Activated naive CD4-positive, alpha-beta T cell (primary cell): Measurements from ENCODE around the gene NCS1.

ENCODE experiments used
- DNase-seq, 4 experiments: peaks; one replicate each; lab custom pipeline; 2025; lab: John Stamatoyannopoulos, UW

Gene NCS1

DNA sequence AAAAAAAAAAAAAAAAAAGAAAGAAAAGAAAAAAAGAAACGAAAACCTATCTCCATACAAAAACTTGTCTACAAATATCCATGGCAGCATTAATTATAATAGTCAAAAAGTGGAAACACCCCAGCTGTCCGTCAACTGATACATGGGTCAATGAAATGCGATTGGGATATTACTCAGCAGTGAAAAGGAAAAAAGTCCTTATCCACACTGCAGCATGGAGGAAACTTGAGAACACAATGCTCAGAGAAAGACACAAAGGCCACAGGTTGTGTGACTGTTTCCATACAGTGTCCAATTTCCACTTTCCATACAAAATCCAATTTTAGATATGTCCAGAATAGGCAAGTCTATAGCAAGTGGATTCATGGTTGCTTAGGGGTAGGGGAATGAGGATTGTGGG is 24.3 kb upstream of the NCS1 start:
- no peak for DNase-seq

DNA sequence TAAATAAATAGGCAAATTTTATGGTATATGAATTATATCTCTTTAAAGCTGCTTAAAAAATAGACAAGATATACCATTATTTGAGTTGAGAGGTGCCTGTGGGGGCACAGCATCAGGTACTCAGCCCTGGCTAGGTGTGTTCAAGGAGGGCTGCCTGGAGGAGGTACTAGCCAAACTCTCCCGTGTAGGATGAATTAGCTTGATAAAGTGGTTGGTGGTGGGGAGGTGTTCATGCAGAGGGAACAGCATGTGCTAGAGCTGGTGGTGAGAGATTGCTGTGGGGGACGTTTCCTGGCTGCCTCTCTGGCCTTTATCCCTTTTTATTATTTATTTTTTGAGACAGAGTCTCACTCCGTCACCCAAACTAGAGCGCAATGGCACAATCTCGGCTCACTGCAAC is 23.2 kb upstream of the NCS1 start:
- DNase-seq = no peak

DNA sequence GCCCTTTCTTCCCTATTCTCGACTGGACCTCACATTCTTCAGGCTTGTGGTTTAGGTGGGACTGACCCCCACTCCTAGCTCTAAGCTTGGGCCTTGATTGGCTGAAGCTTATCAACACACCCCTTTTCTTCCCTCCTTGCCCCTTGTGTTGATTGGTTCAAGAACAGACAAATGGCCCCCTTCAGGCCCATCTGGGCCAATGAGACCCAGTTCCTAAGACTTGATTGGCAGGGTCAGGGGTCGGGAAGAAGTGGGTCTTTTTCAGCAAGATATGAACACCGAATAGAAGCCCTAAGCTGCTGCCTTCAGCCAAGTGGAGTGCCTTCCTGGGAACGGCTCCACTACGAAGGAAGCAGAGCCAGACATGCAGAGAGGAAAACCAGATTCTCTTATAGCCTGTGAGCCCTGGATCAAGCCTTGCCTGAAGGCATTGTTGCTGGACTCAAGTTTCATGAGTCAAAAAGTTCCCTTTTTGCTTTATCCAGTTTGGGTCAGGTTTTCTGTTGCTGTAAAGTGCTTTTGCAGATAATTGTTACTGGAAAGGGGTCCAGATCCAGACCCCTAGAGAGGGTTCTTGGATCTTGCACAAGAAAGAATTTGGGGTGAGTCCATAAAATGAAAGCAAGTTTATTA is 22.4 kb upstream of the NCS1 start:
- no peak for DNase-seq

DNA sequence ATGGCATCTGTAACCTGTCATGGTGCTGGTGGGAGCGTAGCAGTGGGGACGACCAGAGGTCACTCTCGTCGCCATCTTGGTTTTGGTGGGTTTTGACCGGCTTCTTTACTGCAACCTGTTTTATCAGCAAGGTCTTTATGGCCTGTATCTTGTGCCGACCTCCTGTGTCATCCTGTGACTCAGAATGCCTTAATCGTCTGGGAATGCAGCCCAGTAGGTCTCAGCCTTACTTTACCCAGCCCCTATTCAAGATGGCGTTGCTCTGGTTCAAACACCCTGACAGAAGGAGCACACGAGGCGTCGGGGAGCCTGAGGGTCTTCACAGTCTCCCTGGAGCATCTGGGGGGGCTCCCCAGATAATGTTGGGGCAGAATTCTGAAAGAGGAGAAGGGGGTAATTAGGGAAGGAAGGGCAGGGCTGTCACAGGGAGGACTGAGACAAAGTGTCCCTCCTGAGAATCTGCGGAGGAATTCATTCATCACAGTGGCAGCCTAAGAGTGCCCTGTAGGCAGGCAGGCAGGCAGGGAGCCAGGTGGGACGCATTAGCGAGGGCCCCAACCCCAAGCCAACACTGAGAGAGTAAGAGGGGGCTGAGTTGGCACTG is 21.3 kb upstream of the NCS1 start:
- DNase-seq = no peak

DNA sequence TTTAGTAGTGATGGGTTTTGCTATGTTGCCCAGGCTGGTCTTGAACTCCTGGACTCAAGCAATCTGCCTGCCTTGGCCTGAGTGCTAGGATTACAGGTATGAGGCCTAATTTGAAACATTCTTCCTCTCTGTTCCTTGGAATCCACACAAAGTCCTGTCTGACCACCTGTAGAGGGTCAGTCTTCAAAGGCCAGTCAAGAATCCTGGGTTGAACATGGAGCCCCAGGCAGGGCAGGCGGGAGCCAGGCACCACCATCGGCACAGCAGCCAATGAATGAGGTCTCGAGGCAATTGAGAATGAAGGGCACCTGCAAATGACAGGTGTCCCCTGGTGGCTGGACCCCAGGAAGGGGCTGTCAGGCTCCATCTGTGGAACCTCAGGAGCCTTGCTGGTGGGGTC is 17.4 kb upstream of the NCS1 start:
- no peak for DNase-seq

DNA sequence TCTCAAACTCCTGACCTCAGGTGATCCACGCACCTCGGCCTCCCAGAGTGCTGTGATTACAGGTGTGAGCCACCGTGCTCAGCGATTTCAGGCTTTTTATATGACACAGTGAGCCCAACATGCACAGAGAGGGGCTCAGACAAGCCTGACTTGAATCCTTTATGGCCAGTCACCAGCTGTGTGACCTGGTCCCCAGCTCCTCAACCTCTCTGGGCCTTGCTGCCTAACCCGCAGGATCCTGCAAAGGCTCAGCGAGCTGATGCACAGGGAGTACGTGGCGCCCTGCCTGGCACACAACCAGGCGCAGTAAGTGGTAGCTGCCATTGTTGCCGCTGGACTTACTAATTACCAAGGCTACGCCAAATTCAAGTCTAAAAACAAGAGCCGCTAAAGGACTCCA is 16.6 kb upstream of the NCS1 start:
- DNase-seq = no peak

DNA sequence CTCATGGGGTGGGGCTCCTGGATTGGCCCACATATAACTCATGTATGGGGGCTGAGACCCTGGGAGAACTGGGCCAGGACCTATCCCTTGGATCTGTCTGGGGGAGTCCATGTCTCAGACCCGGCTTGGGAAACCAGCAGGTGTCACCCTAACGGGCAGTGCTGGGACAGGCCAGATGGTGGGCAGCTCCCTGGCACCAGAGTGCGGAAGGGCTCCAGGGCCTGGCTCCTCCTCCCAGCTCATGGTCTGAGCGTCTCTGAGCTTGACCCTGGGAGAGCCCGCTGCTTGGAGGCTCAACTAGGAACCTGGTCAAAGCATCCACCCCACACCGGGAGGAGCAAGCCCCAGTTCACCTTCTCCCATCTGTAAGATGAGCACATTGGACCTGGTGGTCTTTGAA is 15.5 kb upstream of the NCS1 start:
- DNase-seq = no peak

DNA sequence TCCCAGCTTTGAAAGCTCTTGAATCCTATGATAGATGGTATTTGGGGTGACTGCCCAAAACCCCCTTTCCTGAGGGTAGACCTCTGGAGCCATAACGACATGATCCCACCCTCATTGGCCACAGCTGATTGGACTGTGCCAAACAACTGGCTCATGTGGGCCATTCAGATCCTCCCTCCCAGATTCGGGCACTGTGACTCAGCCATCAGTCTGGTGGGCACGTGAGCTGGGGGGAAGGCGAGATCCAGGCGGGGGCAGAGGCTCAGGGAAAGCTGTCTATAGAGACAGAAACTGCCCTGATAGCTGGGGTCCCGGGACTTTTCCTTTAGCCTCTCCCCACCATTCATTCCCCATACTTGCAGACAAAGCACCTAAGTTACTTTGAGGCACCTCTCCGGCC is 15.1 kb upstream of the NCS1 start:
- no peak for DNase-seq

DNA sequence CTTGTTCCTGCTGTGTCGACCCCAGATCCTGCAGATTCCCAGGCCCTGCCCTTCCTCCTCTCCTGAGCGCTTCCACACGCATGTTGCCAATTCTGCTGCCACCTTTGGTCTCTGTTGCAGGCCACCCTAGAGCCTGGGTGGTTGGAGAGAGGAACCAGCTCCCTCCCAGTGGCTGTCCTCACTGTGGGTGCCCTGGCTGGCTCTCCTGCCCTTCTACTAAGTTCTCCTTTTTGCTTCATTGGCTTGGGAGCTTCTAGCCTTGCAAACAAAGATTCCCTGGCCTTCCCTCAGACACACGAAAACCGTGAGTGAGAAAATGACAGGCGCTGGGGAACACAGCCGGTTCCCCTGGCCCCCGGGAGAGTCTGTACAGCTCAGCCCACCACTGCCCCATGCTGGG is 14.2 kb upstream of the NCS1 start:
- no peak for DNase-seq

DNA sequence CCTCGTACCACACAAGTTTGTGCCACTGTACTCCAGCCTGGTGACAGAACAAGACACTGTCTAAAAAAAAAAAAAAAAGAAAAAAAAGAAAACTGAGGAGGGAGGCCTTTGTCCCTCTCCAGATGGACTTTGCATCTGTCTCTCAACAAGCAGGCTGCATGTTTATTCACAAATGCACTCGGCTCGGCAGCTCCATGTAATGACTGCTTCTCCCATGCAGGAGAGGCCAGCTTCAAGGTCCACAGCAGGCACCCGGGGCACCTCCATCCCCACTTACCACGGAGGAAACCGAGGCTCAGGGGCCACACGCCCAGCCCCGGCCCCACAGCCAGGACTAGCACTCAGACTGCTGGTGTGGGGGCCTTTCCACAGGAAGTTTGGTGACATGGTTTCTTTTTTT is 13.1 kb upstream of the NCS1 start:
- no peak for DNase-seq

DNA sequence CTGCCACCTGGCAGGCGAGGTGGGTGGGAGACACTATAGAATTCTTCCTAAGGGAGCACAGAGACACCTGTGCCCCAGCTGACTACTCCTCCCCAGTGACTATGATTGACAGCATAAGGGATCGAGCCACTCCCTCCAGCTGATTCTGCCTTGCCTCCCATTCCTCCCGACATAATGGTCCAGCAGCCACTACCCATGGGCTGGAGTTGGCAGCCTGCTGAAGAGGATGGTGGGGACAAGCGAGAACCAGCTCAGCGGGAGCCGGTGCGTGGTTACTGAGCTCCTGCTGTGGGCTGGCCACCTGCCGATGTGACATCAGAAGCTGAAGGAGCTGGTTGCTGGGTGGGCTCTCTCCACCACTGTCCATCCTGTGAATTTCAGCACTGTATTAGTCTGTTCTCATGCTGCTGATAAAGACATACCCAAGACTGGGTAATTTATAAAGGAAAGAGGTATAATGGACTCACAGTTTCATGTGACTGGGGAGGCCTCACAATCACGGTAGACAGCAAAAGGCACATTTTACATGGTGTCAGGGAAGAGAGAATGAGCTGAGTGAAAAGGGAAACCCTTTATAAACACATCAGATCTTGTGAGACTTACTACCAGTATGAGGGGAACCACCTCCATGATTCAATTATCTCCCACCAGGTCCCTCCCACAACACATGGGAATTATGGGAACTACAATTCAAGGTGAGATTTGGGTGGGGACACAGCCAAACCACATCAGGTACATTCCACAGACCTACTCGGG is 12.1 kb upstream of the NCS1 start:
- no peak for DNase-seq

DNA sequence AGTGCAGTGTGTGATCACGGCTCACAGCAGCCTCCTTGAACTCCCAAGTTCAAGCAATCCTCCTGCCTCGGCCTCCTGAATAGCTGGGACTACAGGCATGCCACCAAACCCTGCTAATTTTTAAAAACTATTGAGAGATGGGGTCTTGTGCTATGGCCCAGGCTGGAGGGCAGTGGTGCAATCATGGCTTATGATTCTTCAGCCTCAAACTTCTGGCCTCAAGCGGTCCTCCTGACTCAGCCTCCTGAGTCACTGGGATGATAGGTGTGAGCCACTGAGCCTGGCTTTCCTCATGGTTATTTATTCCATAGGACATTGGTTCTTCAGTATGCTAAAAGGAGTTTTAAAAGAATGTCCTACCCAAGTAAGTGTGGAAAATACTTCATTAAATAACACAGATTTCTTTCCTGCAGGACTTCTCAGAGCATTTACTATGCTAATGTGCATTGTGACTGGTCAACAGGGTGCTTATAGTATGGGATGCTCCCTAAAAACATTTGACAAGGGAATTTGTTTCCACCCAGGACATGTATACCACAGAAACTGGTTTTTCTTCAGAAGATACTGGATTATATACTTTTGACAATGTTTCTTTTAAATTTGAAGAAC is 11.2 kb upstream of the NCS1 start:
- DNase-seq = no peak

DNA sequence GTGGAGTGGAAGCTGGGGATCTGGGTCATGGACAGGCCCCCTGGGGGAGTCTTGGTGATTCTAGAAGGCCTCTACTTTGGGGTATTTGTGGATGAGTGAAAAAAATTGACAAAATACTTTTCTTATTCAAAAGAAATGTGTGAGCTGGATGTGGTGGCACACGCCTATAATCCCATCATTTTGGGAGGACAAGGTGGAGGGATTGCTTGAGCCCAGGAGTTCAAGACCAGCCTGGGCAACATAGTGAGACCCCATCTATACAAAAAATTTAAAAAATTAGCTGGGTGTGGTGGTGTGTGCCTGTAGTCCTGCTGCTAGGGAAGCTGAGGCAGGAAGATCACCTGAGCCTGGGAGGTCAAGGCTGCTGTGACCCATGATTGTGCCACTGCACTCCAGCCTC is 6.6 kb upstream of the NCS1 start:
- no peak for DNase-seq

DNA sequence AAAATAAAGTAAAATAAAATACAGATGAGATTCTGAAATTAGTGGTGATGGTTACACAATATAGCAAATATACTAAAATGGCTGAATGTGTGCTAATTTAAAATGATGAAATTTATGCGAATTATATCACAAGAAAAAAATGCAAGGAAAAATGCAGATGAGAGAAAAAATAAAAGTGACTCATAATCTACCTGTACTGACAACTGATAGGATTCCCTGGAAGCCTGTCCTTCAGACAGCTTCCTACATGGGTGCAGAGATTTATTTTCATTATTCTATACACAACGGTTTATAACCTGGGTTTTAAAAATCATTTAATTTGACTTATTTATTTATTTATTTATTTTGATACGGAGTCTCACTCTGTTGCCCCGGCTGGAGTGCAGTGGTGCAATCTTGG is 5.8 kb upstream of the NCS1 start:
- no peak for DNase-seq

DNA sequence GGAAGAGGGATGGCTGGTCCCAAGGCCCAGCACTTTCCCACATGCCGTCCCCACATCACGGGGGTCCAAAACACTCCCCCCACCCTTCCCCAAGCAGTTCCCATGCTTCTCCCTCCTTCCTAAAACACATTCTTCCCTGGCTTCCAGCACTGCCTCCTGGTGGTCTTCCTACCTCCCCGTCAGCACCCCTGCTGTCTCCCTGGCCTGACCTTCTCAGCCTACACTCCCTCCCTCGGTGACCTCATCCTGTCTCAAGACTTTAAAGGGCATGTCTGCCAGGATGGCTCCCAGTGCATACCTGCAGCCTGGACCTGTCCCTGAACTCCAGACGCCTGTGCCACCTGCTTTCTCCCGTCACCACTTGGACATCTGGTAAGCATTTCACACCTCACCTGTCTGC is 4.3 kb upstream of the NCS1 start:
- DNase-seq = no peak

DNA sequence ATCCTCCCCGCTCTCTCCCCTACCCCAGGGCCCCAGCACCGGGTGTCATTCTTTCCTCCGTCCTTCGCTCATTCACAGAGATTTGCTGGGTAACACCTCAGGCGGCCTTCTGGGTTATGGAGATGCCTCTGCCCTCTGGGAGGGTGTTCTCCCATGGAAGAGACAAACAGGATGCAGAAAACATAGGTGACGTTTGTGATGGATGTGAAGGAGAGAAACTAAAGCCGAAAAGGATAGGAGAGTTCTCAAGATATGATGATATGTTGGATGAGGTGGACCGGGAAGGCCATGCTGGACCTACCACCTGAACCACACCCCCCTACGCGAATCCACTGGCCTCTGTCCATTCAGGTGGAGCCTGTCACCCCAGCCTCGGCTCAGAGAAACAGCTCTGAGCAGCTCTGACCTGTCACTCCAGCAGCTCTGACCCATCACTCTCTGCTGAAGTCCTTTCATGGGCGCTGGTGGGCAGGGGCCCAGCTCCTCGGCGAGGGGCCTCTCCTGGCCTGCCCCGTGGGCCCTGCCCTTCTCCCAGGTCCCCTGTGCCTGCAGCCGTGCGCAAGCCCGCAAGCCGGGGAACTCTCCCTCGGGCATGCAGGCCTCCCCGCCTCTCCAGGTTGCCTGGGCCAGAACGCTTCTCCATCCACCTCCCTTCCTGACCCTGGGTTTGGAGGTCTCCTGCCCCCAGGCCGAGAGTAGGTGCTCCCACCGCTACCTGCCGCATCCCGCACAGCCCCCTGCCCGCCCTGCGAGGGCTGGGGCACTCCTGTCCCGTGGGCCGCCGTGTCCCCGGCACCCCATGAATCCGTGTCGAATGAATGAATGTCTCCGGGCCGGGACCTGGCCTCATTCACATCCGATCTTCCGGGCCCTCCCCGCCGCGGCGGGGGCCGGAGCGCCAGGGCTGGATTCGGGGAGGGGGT is 717 bp upstream of the NCS1 start:
- DNase-seq = no peak

DNA sequence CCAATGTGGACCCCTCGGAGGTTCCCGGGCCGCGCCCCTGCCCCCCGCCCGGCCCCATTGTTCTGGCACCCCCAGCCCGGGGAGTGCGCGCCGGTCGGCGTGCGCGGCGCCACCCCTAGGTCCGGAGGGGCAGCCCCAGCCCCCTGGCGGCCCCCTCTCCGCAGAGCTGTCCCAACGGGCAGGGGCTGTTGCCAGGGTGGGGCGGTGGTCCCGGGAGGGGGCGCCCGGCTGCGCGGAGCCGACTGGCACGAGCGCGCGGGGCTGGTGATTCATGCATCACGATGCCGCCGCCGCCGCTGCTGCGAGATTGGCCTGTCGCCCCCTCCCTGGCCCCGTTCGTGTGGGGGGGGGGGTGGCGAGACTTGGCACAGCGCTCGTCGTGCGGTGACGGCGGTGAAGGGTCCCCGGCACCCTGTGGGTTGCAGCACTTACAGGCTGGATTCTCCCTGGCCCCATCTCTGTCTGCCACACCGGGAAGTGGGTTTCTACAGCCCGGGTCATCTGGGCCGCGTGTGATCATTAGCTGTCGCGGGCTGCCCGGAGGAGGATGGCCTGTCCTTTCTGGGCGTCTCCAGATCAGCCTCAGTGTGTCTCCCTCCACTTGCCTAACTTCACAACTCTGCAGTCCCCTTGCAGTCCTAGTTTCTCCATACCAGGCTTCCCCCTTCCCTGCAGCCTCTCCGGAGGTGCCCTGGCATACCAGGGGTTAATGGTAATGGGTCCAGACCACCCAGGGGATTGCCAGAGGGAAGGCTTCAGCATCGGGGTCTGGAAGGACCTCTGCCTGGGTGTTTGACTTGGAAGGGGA is 858 bp downstream of the NCS1 start:
- DNase-seq = peak in 1 of 4 experiments; percentile 36

DNA sequence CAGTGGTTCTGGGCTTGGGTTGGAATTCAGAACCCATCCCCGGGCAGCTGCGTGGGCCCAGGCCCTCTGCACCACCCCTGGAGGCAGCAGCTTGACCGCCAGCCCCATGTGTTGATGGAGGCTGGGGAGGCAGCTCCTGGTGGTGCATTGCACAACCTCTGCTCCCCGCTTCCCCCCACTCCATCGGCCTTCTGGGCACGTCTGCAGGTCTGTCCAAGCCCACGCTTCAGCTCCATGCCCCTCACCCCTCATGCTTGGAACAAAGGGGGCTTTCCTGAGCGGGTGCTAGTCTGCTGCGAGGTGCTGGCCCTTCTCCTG is 1.4 kb downstream of the NCS1 start:
- no peak for DNase-seq

DNA sequence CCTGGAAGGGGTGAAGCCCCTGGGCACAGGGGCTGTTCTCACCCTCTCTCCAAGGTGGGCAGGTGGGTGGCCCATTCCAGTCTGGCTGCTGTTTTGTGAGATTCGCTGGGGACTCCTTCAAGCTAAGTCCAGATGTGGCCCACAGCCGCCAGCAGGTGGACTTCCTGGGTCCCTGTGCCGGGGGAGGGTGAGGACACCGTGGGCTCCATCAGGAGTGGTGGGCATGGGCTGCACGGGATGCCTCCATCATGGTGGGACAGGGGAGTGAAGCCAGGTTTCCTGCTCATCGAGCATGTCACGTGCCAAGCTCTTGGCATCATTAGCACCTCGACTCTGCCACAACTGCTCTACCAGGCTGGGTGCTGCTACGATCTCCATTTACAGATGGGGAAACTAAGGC is 1.8 kb downstream of the NCS1 start:
- no peak for DNase-seq

DNA sequence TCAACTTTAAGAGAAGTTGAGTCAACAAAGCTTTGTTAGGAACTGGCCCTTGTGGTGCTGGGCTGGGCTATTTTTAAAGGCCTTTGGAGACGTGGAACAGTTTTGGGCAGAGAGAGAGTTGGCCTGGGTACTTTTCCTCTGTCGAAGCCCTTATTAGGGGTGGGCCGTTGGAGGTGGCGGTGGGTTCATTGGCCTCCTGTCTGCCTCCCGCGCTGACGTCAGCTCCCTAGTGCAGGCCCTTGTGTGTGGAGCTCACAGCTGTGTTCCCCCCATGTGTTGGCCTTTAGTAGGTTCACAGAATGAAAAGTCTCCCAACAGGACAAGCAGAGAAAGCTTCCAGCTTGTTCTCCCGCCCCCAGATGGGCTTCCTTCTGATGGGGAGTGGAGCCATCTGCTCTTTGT is 2.7 kb downstream of the NCS1 start:
- no peak for DNase-seq

DNA sequence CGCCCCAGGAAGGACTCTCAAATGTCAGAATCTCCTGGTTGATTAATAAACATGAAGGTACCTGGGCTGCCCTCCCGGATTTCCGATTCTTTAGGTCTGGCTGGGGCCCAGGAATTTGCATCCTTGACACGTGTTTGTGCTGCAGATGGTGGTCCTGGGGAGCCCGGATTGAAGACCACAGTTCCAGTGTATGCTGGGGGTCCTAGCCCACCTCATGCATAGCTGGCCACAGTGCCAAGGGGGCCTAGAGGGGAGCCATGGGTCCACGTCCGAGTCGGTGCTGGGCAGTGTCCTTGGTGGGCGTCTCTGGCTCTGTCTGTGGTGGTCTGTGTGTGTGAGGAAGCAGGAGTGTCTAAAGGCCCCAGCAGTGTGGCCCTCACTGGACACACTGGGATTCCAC is 3.2 kb downstream of the NCS1 start:
- no peak for DNase-seq

DNA sequence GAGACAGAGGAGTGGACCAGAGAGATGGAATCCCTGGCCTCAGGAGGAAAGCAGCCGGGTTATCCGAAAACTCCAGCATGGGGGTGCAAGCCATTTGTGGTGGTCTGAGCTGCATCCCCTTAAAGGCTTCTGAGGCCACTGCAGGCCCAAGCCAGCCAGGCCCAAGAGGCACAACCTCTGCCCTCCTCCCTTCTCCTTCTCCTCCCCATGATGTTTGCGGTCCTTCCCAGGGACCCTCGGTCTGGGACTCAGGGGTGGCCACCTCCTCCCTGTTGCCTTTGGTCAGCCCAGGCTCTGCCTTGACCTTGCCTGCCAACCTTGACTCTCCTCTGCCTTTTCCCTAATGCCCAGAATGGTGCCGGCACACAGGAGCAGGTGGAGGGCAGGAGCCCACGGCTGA is 4.6 kb downstream of the NCS1 start:
- DNase-seq = no peak
